ENCODE results near the gene TMEM126A.

TMEM126A gene

DNA sequence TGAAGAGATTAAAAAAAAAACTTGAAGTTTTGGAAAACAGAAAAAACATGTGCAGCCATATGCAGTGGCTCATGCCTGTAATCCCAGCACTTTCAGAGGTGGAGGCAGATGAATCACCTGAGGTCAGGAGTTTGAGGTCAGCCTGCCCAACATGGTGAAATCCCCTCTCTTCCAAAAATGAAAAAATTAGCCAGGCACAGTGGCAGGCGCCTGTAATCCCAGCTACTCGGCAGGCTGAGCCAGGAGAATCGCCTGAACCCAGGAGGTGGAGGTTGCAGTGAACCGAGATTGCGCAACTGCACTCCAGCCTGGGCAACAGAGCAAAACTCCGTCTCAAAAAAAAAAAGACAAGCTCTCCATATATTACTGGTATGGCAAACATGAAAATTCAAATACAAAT is 28.3 kb upstream of the TMEM126A start:
- Histone ChIP-seq H3K9me3 (ENCODE audit: insufficient read depth, low read length, severe bottlenecking) (no peaks in the 10 kb centered on the region), H2AFZ (ENCODE audit: low read depth, low read length) (no peak overlapping the region), H4K20me1 (ENCODE audit: insufficient read depth, low read length) (no peaks in the 10 kb centered on the region), H3K36me3 (ENCODE audit: insufficient read depth, low read length) (no peaks in the 10 kb centered on the region), H3K4me3 (ENCODE audit: low read depth in 1 of 2, low read length in 2 of 2) (no peak overlapping the region), H3K4me1 (ENCODE audit: insufficient read depth, low read length) (no peaks in the 10 kb centered on the region), H3K27me3 (ENCODE audit: insufficient read depth, low read length, poor library complexity) (no peaks in the 10 kb centered on the region), H3K9ac (ENCODE audit: low read depth, low read length) (no peak overlapping the region), H3K27ac (ENCODE audit: low read length) (no peak overlapping the region), H3K4me2 (ENCODE audit: insufficient read depth, low read length) (no peak overlapping the region), H3K79me2 (ENCODE audit: insufficient read depth, low read length) (no peaks in the 10 kb centered on the region)
- no peak for TF ChIP-seq EZH2 (IDR thresholded peaks at IDR 0.05; ENCODE audit: borderline replicate concordance, low read depth, low read length, severe bottlenecking)
- TF ChIP-seq, protein P1, sequence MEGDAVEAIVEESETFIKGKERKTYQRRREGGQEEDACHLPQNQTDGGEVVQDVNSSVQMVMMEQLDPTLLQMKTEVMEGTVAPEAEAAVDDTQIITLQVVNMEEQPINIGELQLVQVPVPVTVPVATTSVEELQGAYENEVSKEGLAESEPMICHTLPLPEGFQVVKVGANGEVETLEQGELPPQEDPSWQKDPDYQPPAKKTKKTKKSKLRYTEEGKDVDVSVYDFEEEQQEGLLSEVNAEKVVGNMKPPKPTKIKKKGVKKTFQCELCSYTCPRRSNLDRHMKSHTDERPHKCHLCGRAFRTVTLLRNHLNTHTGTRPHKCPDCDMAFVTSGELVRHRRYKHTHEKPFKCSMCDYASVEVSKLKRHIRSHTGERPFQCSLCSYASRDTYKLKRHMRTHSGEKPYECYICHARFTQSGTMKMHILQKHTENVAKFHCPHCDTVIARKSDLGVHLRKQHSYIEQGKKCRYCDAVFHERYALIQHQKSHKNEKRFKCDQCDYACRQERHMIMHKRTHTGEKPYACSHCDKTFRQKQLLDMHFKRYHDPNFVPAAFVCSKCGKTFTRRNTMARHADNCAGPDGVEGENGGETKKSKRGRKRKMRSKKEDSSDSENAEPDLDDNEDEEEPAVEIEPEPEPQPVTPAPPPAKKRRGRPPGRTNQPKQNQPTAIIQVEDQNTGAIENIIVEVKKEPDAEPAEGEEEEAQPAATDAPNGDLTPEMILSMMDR (IDR thresholded peaks at IDR 0.05; ENCODE audit: borderline replicate concordance, extremely low read depth, low read length, poor library complexity, severe bottlenecking), result no peak
- ATAC-seq (ENCODE audit: insufficient read depth, low read depth) (no peak), DNase-seq (no peak)

DNA sequence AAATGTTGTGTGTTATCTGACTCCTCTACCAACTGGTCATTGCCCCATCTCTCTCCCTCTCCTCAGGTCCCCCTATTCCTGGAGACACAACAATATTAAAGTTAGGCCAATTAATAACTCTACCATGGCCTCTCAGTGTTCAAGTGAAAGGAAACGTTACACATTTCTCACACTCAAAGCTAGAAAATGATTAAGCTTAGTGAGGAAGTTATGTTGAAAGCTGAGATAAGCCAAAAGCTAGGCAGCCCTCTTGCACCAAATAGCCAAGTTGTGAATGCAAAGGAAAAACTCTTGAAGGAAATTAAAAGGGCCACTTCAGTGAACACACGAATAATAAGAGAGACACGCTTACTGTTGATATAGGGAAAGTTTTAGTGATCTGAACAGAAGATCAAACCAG is 27.5 kb upstream of the TMEM126A start:
- Histone ChIP-seq H3K4me1 (ENCODE audit: insufficient read depth, low read length) (no peaks in the 10 kb centered on the region), H3K4me3 (ENCODE audit: low read depth in 1 of 2, low read length in 2 of 2) (no peak overlapping the region), H4K20me1 (ENCODE audit: insufficient read depth, low read length) (no peaks in the 10 kb centered on the region), H3K79me2 (ENCODE audit: insufficient read depth, low read length) (no peaks in the 10 kb centered on the region), H3K27me3 (ENCODE audit: insufficient read depth, low read length, poor library complexity) (no peaks in the 10 kb centered on the region), H2AFZ (ENCODE audit: low read depth, low read length) (no peak overlapping the region), H3K9me3 (ENCODE audit: insufficient read depth, low read length, severe bottlenecking) (no peaks in the 10 kb centered on the region), H3K27ac (ENCODE audit: low read length) (no peak overlapping the region), H3K36me3 (ENCODE audit: insufficient read depth, low read length) (no peaks in the 10 kb centered on the region), H3K9ac (ENCODE audit: low read depth, low read length) (no peak overlapping the region), H3K4me2 (ENCODE audit: insufficient read depth, low read length) (no peak overlapping the region)
- TF ChIP-seq, protein P1 (IDR thresholded peaks at IDR 0.05; ENCODE audit: borderline replicate concordance, extremely low read depth, low read length, poor library complexity, severe bottlenecking), result no peak
- no peak for TF ChIP-seq EZH2 (IDR thresholded peaks at IDR 0.05; ENCODE audit: borderline replicate concordance, low read depth, low read length, severe bottlenecking)
- ATAC-seq (ENCODE audit: insufficient read depth, low read depth) (no peak), DNase-seq (no peak)

DNA sequence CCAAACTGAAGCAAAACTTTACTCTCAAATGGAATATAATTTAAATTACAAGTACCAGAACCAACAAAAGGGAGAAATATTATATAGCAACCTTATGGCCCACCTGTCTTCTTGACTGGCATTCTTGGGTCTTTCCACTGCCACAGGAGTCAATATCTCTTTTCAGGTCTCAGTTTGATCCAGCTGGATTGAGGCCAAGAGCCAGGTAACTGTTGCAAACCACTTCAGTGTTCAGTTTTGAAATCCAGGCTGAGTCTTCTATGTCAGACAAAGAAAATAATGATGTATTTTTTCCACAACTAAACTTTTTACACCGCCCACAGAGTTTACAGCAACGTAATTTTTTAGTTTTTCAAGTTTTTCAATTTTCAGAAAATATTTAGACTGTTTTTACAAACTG is 21.3 kb upstream of the TMEM126A start:
- Histone ChIP-seq H3K9ac (ENCODE audit: low read depth, low read length) (no peak overlapping the region), H3K27me3 (ENCODE audit: insufficient read depth, low read length, poor library complexity) (no peaks in the 10 kb centered on the region), H3K4me3 (ENCODE audit: low read depth in 1 of 2, low read length in 2 of 2) (no peak overlapping the region), H3K4me1 (ENCODE audit: insufficient read depth, low read length) (peaks cover 38% of the 10 kb centered on the region), H3K9me3 (ENCODE audit: insufficient read depth, low read length, severe bottlenecking) (no peaks in the 10 kb centered on the region), H2AFZ (ENCODE audit: low read depth, low read length) (no peak overlapping the region), H4K20me1 (ENCODE audit: insufficient read depth, low read length) (no peaks in the 10 kb centered on the region), H3K36me3 (ENCODE audit: insufficient read depth, low read length) (peaks cover 9% of the 10 kb centered on the region), H3K79me2 (ENCODE audit: insufficient read depth, low read length) (peaks cover 35% of the 10 kb centered on the region), H3K4me2 (ENCODE audit: insufficient read depth, low read length) (peak overlapping the region; percentile 19; the same call in 1 of the 2 replicates), H3K27ac (ENCODE audit: low read length) (no peak overlapping the region)
- ATAC-seq (ENCODE audit: insufficient read depth, low read depth) (no peak), DNase-seq (no peak)
- TF ChIP-seq, protein P1 (IDR thresholded peaks at IDR 0.05; ENCODE audit: borderline replicate concordance, extremely low read depth, low read length, poor library complexity, severe bottlenecking), result no peak
- TF ChIP-seq EZH2 (IDR thresholded peaks at IDR 0.05; ENCODE audit: borderline replicate concordance, low read depth, low read length, severe bottlenecking), result no peak
